Measurements from ENCODE around the gene DAGLA. TPM values are rescaled to one million over a fixed set of nuclear protein-coding genes. Genes with fewer than 3 reads are reported as not detected.
A peak's percentile ranks its signal among the peaks of the same experiment; 100 is the strongest.

DAGLA gene
- total RNA-seq, 1 donor from 2014 or later, result 0.18 TPM

- DNase-seq (ENCODE audit: low spot score), result no peak
- peaks cover 26% of the 10 kb centered on the region for H3K27me3 Mint-ChIP-seq (ENCODE audit: insufficient read depth)
- intact Hi-C loops (cut with micrococcal nuclease), result loop anchor here (5.0 kb wide), 2 partner anchors 37 to 58 kb away; partner anchors contain the start of genes FEN1 and TMEM258
These were observed 74.6 kb downstream of the DAGLA start for GRCh38 chr11:61754534-61755482.

GRCh38 chr11:61756147-61756451, 75.9 kb downstream of the DAGLA start:
- intact Hi-C loops (cut with micrococcal nuclease), result no loop called here
- Mint-ChIP-seq H3K9me3 (no peaks in the 10 kb centered on the region), H3K27me3 (ENCODE audit: insufficient read depth) (peaks cover 23% of the 10 kb centered on the region), H3K4me3 (no peak overlapping the region), H3K36me3 (ENCODE audit: low read depth) (no peaks in the 10 kb centered on the region), H3K27ac (peak overlapping the region; percentile 40), H3K4me1 (ENCODE audit: low read depth) (no peaks in the 10 kb centered on the region)
- no peak for DNase-seq (ENCODE audit: low spot score)

More at GRCh38 chr11:61754534-61755482, 74.6 kb downstream of the DAGLA start:
- Mint-ChIP-seq H3K27ac (no peak overlapping the region), H3K4me1 (ENCODE audit: low read depth) (no peaks in the 10 kb centered on the region), H3K4me3 (no peak overlapping the region), H3K9me3 (no peaks in the 10 kb centered on the region), H3K36me3 (ENCODE audit: low read depth) (no peaks in the 10 kb centered on the region)

- Mint-ChIP-seq H3K9me3 (no peaks in the 10 kb centered on the region), H3K4me3 (no peak overlapping the region), H3K36me3 (ENCODE audit: low read depth) (no peaks in the 10 kb centered on the region), H3K4me1 (ENCODE audit: low read depth) (no peaks in the 10 kb centered on the region), H3K27me3 (ENCODE audit: insufficient read depth) (peaks cover 18% of the 10 kb centered on the region), H3K27ac (peak overlapping the region; percentile 40)
- DNase-seq (ENCODE audit: low spot score), result no peak
- intact Hi-C loops (cut with micrococcal nuclease), result no loop called here
These were observed 76.4 kb downstream of the DAGLA start for GRCh38 chr11:61756452-61757212.

GRCh38 chr11:61757213-61757862, 77.1 kb downstream of the DAGLA start:
- Mint-ChIP-seq H3K9me3 (no peaks in the 10 kb centered on the region), H3K27ac (no peak overlapping the region), H3K4me3 (no peak overlapping the region), H3K27me3 (ENCODE audit: insufficient read depth) (peaks cover 15% of the 10 kb centered on the region), H3K36me3 (ENCODE audit: low read depth) (no peaks in the 10 kb centered on the region), H3K4me1 (ENCODE audit: low read depth) (no peaks in the 10 kb centered on the region)
- intact Hi-C loops (cut with micrococcal nuclease), result no loop called here
- no peak for DNase-seq (ENCODE audit: low spot score)

GRCh38 chr11:61760946-61761345, 80.8 kb downstream of the DAGLA start:
- H3K9me3 Mint-ChIP-seq, result no peaks in the 10 kb centered on the region
- H3K36me3 Mint-ChIP-seq (ENCODE audit: low read depth), result no peaks in the 10 kb centered on the region
- no peak overlapping the region for H3K4me3 Mint-ChIP-seq
- intact Hi-C loops (cut with micrococcal nuclease), result no loop called here
- DNase-seq (ENCODE audit: low spot score), result no peak
- H3K4me1 Mint-ChIP-seq (ENCODE audit: low read depth), result no peaks in the 10 kb centered on the region
- H3K27me3 Mint-ChIP-seq (ENCODE audit: insufficient read depth), result peaks cover 2% of the 10 kb centered on the region
- H3K27ac Mint-ChIP-seq, result no peak overlapping the region

- Mint-ChIP-seq H3K4me1 (ENCODE audit: low read depth) (no peaks in the 10 kb centered on the region), H3K4me3 (no peak overlapping the region), H3K27ac (no peak overlapping the region), H3K36me3 (ENCODE audit: low read depth) (no peaks in the 10 kb centered on the region), H3K27me3 (ENCODE audit: insufficient read depth) (peaks cover under 1% of the 10 kb centered on the region), H3K9me3 (no peaks in the 10 kb centered on the region)
- DNase-seq (ENCODE audit: low spot score), result no peak
- intact Hi-C loops (cut with micrococcal nuclease), result no loop called here
These were observed 81.4 kb downstream of the DAGLA start for GRCh38 chr11:61761440-61762222.

GRCh38 chr11:61762223-61762615, 82.0 kb downstream of the DAGLA start:
- Mint-ChIP-seq H3K27ac (no peak overlapping the region), H3K27me3 (ENCODE audit: insufficient read depth) (no peaks in the 10 kb centered on the region), H3K9me3 (no peaks in the 10 kb centered on the region), H3K4me3 (no peak overlapping the region), H3K36me3 (ENCODE audit: low read depth) (no peaks in the 10 kb centered on the region), H3K4me1 (ENCODE audit: low read depth) (no peaks in the 10 kb centered on the region)
- intact Hi-C loops (cut with micrococcal nuclease), result no loop called here
- no peak for DNase-seq (ENCODE audit: low spot score)

- no peaks in the 10 kb centered on the region for H3K36me3 Mint-ChIP-seq (ENCODE audit: low read depth)
- intact Hi-C loops (cut with micrococcal nuclease), result no loop called here
These were observed 82.6 kb downstream of the DAGLA start for GRCh38 chr11:61762798-61763197.

GRCh38 chr11:61763930-61764605, 83.9 kb downstream of the DAGLA start:
- Mint-ChIP-seq H3K27me3 (ENCODE audit: insufficient read depth) (no peaks in the 10 kb centered on the region), H3K9me3 (no peaks in the 10 kb centered on the region), H3K4me3 (no peak overlapping the region), H3K27ac (no peak overlapping the region), H3K4me1 (ENCODE audit: low read depth) (no peaks in the 10 kb centered on the region), H3K36me3 (ENCODE audit: low read depth) (no peaks in the 10 kb centered on the region)
- intact Hi-C loops (cut with micrococcal nuclease), result no loop called here
- no peak for DNase-seq (ENCODE audit: low spot score)

More at GRCh38 chr11:61762798-61763197, 82.6 kb downstream of the DAGLA start:
- Mint-ChIP-seq H3K4me1 (ENCODE audit: low read depth) (no peaks in the 10 kb centered on the region), H3K9me3 (no peaks in the 10 kb centered on the region), H3K4me3 (no peak overlapping the region), H3K27me3 (ENCODE audit: insufficient read depth) (no peaks in the 10 kb centered on the region), H3K27ac (no peak overlapping the region)
- no peak for DNase-seq (ENCODE audit: low spot score)

- no peak for DNase-seq (ENCODE audit: low spot score)
- Mint-ChIP-seq H3K27me3 (ENCODE audit: insufficient read depth) (no peaks in the 10 kb centered on the region), H3K27ac (no peak overlapping the region), H3K4me3 (no peak overlapping the region), H3K36me3 (ENCODE audit: low read depth) (no peaks in the 10 kb centered on the region), H3K4me1 (ENCODE audit: low read depth) (no peaks in the 10 kb centered on the region), H3K9me3 (no peaks in the 10 kb centered on the region)
- intact Hi-C loops (cut with micrococcal nuclease), result no loop called here
These were observed 84.5 kb downstream of the DAGLA start for GRCh38 chr11:61764606-61765260.

- Mint-ChIP-seq H3K36me3 (ENCODE audit: low read depth) (no peaks in the 10 kb centered on the region), H3K27ac (no peak overlapping the region), H3K9me3 (no peaks in the 10 kb centered on the region), H3K4me3 (no peak overlapping the region), H3K4me1 (ENCODE audit: low read depth) (no peaks in the 10 kb centered on the region), H3K27me3 (ENCODE audit: insufficient read depth) (no peaks in the 10 kb centered on the region)
- intact Hi-C loops (cut with micrococcal nuclease), result no loop called here
- DNase-seq (ENCODE audit: low spot score), result no peak
These were observed 85.5 kb downstream of the DAGLA start for GRCh38 chr11:61765550-61766253.
